ENCODE data around the gene MRPL12. TPM values are rescaled to one million over a fixed set of nuclear protein-coding genes. Genes with fewer than 3 reads are reported as not detected.

MRPL12 gene
- total RNA-seq, 1 donor from 2014 or later, result 11.6 TPM

DNA sequence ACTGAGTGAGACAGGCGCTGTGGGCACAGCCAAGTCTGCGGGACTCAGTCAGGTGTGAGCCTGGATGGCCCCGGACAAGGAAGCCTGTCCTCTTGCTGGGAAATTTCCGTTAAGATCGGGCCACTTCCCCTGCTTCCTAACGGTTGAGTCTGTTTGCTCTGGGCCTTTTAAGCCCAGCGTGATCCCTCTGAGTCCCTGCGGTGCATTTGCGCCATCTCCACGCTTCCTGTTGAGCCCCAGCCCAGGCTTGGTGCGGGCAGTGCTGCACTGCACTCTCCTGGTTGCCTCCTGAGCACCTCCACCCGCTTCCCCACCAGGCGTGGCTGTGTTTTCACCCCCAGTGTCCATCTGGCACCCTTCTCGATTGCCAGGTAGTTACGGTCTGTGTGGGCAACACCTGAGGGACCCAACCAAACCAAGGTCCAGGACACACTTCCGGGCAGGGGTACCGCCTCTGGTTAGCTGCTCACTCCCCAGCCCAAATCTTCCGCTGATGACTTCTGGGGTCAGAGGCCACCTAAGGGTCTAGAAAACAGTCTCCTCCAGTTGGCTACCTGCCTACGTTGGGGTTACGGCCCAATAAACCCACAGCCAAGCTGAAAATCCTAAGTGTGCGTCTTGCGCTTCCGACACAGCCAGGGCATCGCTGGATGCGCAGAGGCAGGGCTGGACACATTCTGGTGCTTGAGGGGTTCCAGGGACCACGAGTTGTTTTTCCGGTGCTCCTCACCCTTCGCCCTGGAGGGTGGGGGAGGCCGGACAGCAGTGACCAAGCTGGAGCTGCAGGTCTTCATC is 7.5 kb downstream of the MRPL12 start:
- H3K36me3 ChIP-seq (ENCODE audit: control insufficient read depth, insufficient read depth, low read length), result peaks cover 15% of the 10 kb centered on the region
- no peaks in the 10 kb centered on the region for H3K27me3 ChIP-seq (ENCODE audit: control insufficient read depth, insufficient read depth, low read length)
- DNase-seq (ENCODE audit: low read depth) (no peak), FAIRE-seq (no peak)
- no peak overlapping the region for H3K4me3 ChIP-seq (ENCODE audit: low read depth, low read length)
- no peak for TF ChIP-seq CTCF (IDR thresholded peaks at IDR 0.05; ENCODE audit: insufficient read depth, low read length, severe bottlenecking)

DNA sequence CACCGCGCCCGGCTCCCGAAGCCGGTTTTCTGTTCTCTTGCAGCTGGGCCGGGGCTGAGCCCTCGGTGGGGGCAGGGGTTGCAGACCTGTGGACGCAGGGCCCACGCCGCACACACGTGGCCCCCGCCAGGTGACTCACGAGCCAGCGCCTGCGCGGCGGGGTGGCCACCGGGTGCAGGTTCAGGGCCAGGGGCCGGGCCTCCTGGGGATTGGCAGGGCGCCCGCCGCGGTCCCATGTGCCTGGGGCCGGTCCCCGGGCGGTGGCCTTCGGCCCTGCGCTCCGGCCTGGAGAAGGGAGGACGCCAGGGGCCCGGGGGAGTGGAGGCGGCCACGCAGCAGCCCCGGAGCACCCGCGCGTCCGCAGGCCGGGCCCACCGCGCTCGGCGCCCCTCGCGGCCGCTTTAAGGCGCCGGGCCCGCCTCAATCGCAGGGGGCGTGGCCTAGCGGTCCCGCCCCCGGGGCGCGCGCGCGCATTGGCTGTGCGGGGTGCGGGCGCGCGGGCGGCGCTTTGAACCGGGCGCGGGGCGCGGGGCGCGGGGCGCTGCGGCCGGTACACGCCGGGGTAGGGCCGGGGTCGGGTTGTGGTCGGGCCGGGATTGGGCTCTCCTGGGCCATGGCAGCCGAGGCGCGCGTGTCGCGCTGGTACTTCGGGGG is 8.8 kb downstream of the MRPL12 start, which contains the start of gene SLC25A10:
SLC25A10 (plus strand) TSS at position 471 of the 654 bp plus-strand sequence; CDS start at position 614, 143 bp downstream.
- no peak for TF ChIP-seq CTCF (IDR thresholded peaks at IDR 0.05; ENCODE audit: insufficient read depth, low read length, severe bottlenecking)
- DNase-seq (ENCODE audit: low read depth) (peak; percentile 67), FAIRE-seq (no peak)
- H3K4me3 ChIP-seq (ENCODE audit: low read depth, low read length), result peak within 1 kb of the TSS; percentile 62
- no peaks in the 10 kb centered on the region for H3K27me3 ChIP-seq (ENCODE audit: control insufficient read depth, insufficient read depth, low read length)
- H3K36me3 ChIP-seq (ENCODE audit: control insufficient read depth, insufficient read depth, low read length), result peaks cover 10% of the 10 kb centered on the region

DNA sequence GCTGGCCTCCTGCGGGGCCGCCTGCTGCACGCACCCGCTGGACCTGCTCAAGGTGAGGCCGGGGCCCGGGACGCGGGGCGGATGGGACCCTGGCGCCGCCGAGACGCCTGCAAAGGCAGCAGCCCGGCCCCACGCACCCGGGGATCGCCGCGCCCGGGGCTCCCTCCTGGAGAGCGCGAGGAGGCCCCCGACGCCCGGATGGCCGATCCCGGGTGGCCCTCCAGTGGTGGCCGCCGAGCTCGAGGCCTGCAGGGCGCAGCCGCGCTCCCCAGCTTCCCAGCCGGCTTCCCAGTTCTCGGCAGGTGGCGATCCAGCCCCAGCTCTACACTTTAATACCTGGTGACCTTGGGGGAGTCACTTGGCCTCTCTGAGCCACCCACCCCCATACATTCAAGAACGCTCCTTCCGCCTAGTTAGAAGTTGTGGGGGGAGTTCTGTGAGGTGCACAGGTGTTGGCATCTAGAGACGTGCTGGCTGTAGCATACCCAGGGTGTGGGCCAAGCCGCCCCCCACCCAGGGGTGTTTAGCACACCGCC is 9.4 kb downstream of the MRPL12 start:
- no peak for FAIRE-seq
- H3K27me3 ChIP-seq (ENCODE audit: control insufficient read depth, insufficient read depth, low read length), result no peaks in the 10 kb centered on the region
- H3K4me3 ChIP-seq (ENCODE audit: low read depth, low read length), result peak overlapping the region; percentile 62
- DNase-seq (ENCODE audit: low read depth), result no peak
- peak; percentile 37 for TF ChIP-seq CTCF (IDR thresholded peaks at IDR 0.05; ENCODE audit: insufficient read depth, low read length, severe bottlenecking)
- peaks cover 11% of the 10 kb centered on the region for H3K36me3 ChIP-seq (ENCODE audit: control insufficient read depth, insufficient read depth, low read length)

DNA sequence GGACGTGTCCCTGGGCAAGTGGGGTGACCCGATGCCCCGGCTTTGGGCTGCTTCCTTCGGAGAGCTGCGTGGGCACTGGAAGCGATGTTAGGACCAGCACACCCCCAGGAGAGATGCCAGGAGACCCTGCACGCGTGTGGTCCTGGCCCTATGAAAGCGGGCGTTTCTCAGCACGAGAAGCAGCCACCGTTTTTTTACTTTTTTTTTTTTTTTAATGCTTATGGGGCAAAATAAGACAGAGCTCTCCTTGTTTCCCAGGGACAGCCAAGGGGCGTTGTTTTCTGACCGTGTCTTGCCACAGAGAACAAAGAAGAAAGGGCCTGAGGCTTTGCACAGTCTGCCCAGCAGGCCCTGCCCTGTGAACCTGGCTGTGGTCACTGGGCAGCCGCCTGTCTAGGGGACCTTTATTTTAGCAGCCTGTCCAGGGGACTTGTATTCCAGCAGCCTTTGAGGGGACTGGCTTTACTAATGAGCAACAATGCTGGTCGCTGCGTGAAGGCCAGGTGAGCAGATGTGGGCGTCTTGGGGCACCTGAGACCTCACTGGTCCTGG is 9.9 kb downstream of the MRPL12 start:
- Histone ChIP-seq H3K4me3 (ENCODE audit: low read depth, low read length) (peak overlapping the region; percentile 62), H3K27me3 (ENCODE audit: control insufficient read depth, insufficient read depth, low read length) (no peaks in the 10 kb centered on the region), H3K36me3 (ENCODE audit: control insufficient read depth, insufficient read depth, low read length) (peaks cover 7% of the 10 kb centered on the region)
- no peak for FAIRE-seq
- DNase-seq (ENCODE audit: low read depth), result no peak
- TF ChIP-seq CTCF (IDR thresholded peaks at IDR 0.05; ENCODE audit: insufficient read depth, low read length, severe bottlenecking), result no peak

- no peak for DNase-seq (ENCODE audit: low read depth)
- Histone ChIP-seq H3K4me3 (ENCODE audit: low read depth, low read length) (no peak overlapping the region), H3K27me3 (ENCODE audit: control insufficient read depth, insufficient read depth, low read length) (no peaks in the 10 kb centered on the region), H3K36me3 (ENCODE audit: control insufficient read depth, insufficient read depth, low read length) (peaks cover 8% of the 10 kb centered on the region)
- no peak for TF ChIP-seq CTCF (IDR thresholded peaks at IDR 0.05; ENCODE audit: insufficient read depth, low read length, severe bottlenecking)
- no peak for FAIRE-seq
These were observed 10.6 kb downstream of the MRPL12 start for GRCh38 chr17:81713556-81714411.
